NK-92 (cell line): ENCODE results near the gene NRSN1.
"Not testable (repeated sequence)": the region's sequence is repeated elsewhere in the genome, so short reads cannot be mapped to it uniquely, and the experiment has no call there.

Source experiments
- DNase-seq: peaks from one replicate; lab custom pipeline; 2025; ENCODE audit not compliant: unreplicated experiment; lab: John Stamatoyannopoulos, UW

Gene NRSN1

GRCh38 chr6:24140591-24140990 is 14.6 kb downstream of the NRSN1 start:
- DNase-seq = no peak

- not testable (repeated sequence) for DNase-seq
These were observed 16.7 kb downstream of the NRSN1 start for GRCh38 chr6:24142733-24143132.

- DNase-seq = no peak
These were observed 19.7 kb downstream of the NRSN1 start for GRCh38 chr6:24145690-24146131.

GRCh38 chr6:24146871-24147270 is 20.9 kb downstream of the NRSN1 start:
- DNase-seq = no peak

GRCh38 chr6:24147511-24148153 is 21.6 kb downstream of the NRSN1 start:
- no peak for DNase-seq

GRCh38 chr6:24148154-24148570 is 22.1 kb downstream of the NRSN1 start:
- no peak for DNase-seq

- no peak for DNase-seq
These were observed 22.7 kb downstream of the NRSN1 start for GRCh38 chr6:24148684-24149083.

GRCh38 chr6:24149296-24149695 is 23.3 kb downstream of the NRSN1 start:
- no peak for DNase-seq

GRCh38 chr6:24149836-24150235 is 23.8 kb downstream of the NRSN1 start:
- DNase-seq = no peak

GRCh38 chr6:24152014-24152413 is 26.0 kb downstream of the NRSN1 start:
- no peak for DNase-seq

- DNase-seq = no peak
These were observed 28.1 kb downstream of the NRSN1 start for GRCh38 chr6:24154121-24154520.

GRCh38 chr6:24157886-24158285 is 31.9 kb downstream of the NRSN1 start:
- no peak for DNase-seq

- DNase-seq = no peak
These were observed 57.6 kb downstream of the NRSN1 start for GRCh38 chr6:24183584-24183983.

GRCh38 chr6:24186349-24186748 is 60.3 kb downstream of the NRSN1 start:
- DNase-seq = no peak

- no peak for DNase-seq
These were observed 62.1 kb downstream of the NRSN1 start for GRCh38 chr6:24187965-24188577.

- DNase-seq = no peak
These were observed 62.6 kb downstream of the NRSN1 start for GRCh38 chr6:24188578-24189080.

GRCh38 chr6:24191346-24191745 is 65.3 kb downstream of the NRSN1 start:
- DNase-seq = no peak

- no peak for DNase-seq
These were observed 67.3 kb downstream of the NRSN1 start for GRCh38 chr6:24193364-24193763.

GRCh38 chr6:24194978-24195700 is 69.1 kb downstream of the NRSN1 start:
- DNase-seq = no peak

- no peak for DNase-seq
These were observed 70.0 kb downstream of the NRSN1 start for GRCh38 chr6:24195836-24196597.
